Kidney (tissue), 14 donors: ENCODE measurements around the gene PPEF1. TPM values are rescaled to one million over a fixed set of nuclear protein-coding genes. Genes with fewer than 3 reads are reported as not detected.
"Not testable (repeated sequence)": the region's sequence is repeated elsewhere in the genome, so short reads cannot be mapped to it uniquely, and the experiment has no call there.

Experiments
- DNase-seq, 5 donors: peaks; one replicate each; pipeline ENCODE4 v3.0.0-alpha.2; 2013 to 2020
- FAIRE-seq: peaks from 2 replicates; lab custom pipeline; 2012; peaks lifted over from hg19 to GRCh38; lab: Jason Lieb, UNC
- H3K27ac ChIP-seq, 2 donors: one replicate each; pipeline ENCODE4 v1.7.0; 2013; ENCODE audit warnings: low read depth in 2 of 2, low read length in 2 of 2, inconsistent platforms in 1 of 2
- H3K27me3 ChIP-seq: one replicate; pipeline ENCODE4 v1.7.1; 2013; ENCODE audit warnings: low read length, inconsistent platforms; ENCODE audit not compliant: control insufficient read depth, insufficient read depth
- H3K36me3 ChIP-seq, 3 donors: one replicate each; pipeline versions ENCODE4 v1.7.0 to v1.7.1; 2013; ENCODE audit warnings: low read length in 3 of 3, control low read depth in 1 of 3, inconsistent platforms in 1 of 3; ENCODE audit not compliant: insufficient read depth in 3 of 3, control insufficient read depth in 2 of 3
- H3K4me1 ChIP-seq, 3 donors: one replicate each; pipeline versions ENCODE4 v1.7.0 to v1.7.1; 2013; ENCODE audit warnings: low read length in 3 of 3, inconsistent platforms in 1 of 3, low read depth in 1 of 3; ENCODE audit not compliant: control insufficient read depth in 2 of 3, insufficient read depth in 2 of 3
- H3K4me3 ChIP-seq, 3 donors: one replicate each; pipeline versions ENCODE4 v1.7.0 to v1.8.1; 2013; ENCODE audit warnings: low read length in 3 of 3, control low read depth in 1 of 3, inconsistent platforms in 1 of 3
- H3K9ac ChIP-seq, 3 donors: one replicate each; pipeline versions ENCODE4 v1.7.0 to v1.7.1; 2013; ENCODE audit warnings: low read length in 3 of 3, control low read depth in 1 of 3, inconsistent platforms in 1 of 3
- H3K9me3 ChIP-seq, 3 donors: one replicate each; pipeline versions ENCODE4 v1.7.0 to v1.7.1; 2013; ENCODE audit warnings: low read length in 3 of 3, control low read depth in 1 of 3, inconsistent platforms in 1 of 3; ENCODE audit not compliant: control insufficient read depth in 2 of 3, insufficient read depth in 1 of 3
- intact Hi-C: fragments of 100-400 bp; cut with DNase I; formaldehyde crosslinking; loops from one replicate; pipeline ENCODE4 v1.11.1; 2022
- polyA plus RNA-seq: library from polyadenylated mRNA; stranded (reverse); fragments of 350-450 nt; fragmentation: Illumina TruSeq; extraction: RNeasy Lipid Tissue Mini Kit (QIAGEN cat#74804); gene quantifications from one replicate; pipeline ENCODE4 v1.2.3, GENCODE V29; 2014; ENCODE audit warnings: low read depth, low replicate concordance; ENCODE audit not compliant: insufficient read depth
- total RNA-seq: library from RNA; stranded (reverse); fragmentation: NEBNext Ultra II Directional; extraction: Animal tissue kit (Norgen Biotek cat#: 25700); gene quantifications from one replicate; pipeline ENCODE4 v1.2.1, GENCODE V29; 2021
- TF ChIP-seq, protein P1 (sequence below): IDR thresholded peaks from 3 replicates; pipeline ENCODE4 v1.5.1; 2012; ENCODE audit warnings: mild to moderate bottlenecking, moderate library complexity, borderline replicate concordance; ENCODE audit not compliant: insufficient read depth; ENCODE audit errors: extremely low read depth
- donor health status: control.
- donor health status: control.
- donor health status: control.
- donor health status: control.
- donor health status: control.
- donor health status: DM: yes; HTN: yes; CAD: no.
- donor health status: Normal renal cell carcinoma (clear cell type).

PPEF1 gene
- total and polyA plus RNA-seq, 2 donors from 2014 or later = 0.63 to 0.92 TPM

DNA sequence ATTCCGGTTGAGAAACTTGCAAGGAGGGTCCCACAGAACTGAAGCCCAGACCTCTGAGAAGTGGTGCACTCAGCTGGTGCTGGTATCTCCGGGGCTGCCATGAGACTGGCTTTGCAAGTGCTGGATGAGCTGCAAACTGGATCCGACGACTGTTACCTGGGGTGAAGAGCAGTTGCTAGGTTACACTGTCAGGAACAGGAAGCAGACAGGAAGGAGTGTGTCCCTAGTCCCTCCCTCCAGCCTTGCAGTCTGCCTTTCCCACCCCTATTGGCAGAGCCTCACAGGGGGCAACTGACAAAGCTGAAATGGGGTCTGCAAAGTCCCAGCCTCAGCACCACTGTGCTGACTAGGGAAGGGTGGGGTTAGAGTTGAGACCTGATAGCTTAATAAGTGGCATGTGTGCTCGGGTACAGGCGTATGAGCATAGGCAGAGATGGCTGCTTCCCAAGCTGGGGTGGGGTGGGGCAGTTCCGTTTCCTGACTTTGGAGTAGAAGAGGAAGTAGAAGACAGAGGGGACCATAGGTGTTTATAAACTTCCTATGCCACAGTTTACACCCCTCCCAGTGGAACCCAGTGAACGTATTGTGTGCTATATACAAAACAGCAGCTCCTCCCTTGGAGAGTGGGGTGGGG is 18.0 kb downstream of the PPEF1 start:
- no peaks in the 10 kb centered on the region for H3K27me3 ChIP-seq
- intact Hi-C loops = no loop called here
- H3K9me3 ChIP-seq = no peaks in the 10 kb centered on the region
- no peak for FAIRE-seq
- DNase-seq = no peak
- no peak overlapping the region for H3K27ac ChIP-seq
- H3K9ac ChIP-seq = no peak overlapping the region
- H3K4me3 ChIP-seq = no peak overlapping the region
- H3K4me1 ChIP-seq = no peaks in the 10 kb centered on the region
- TF ChIP-seq, protein P1, sequence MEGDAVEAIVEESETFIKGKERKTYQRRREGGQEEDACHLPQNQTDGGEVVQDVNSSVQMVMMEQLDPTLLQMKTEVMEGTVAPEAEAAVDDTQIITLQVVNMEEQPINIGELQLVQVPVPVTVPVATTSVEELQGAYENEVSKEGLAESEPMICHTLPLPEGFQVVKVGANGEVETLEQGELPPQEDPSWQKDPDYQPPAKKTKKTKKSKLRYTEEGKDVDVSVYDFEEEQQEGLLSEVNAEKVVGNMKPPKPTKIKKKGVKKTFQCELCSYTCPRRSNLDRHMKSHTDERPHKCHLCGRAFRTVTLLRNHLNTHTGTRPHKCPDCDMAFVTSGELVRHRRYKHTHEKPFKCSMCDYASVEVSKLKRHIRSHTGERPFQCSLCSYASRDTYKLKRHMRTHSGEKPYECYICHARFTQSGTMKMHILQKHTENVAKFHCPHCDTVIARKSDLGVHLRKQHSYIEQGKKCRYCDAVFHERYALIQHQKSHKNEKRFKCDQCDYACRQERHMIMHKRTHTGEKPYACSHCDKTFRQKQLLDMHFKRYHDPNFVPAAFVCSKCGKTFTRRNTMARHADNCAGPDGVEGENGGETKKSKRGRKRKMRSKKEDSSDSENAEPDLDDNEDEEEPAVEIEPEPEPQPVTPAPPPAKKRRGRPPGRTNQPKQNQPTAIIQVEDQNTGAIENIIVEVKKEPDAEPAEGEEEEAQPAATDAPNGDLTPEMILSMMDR = no peak
- no peaks in the 10 kb centered on the region for H3K36me3 ChIP-seq

DNA sequence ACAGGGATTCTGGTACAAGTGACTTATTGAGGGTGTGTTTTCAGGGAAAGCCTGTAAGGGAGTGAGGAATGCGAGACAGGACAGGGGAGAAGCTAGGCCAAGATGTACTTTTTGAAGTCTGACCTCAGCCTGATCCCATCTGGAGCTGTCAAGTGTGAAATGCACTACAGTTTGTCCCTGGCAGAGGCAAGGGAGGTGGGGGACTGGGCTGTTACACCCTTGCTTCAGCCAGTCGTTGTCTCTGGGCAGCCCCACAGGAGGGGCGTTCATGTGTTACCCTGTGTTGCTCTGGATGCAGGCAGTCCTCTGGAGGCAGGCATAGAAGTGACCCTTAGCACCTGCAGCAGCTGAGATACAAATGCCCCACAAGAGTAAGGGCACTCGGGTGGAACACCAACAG is 25.8 kb downstream of the PPEF1 start:
- peak; percentile 31 to 76 (median 58) for DNase-seq
- FAIRE-seq = no peak
- H3K4me1 ChIP-seq = no peaks in the 10 kb centered on the region
- intact Hi-C loops = no loop called here
- no peak overlapping the region for H3K4me3 ChIP-seq
- H3K9ac ChIP-seq = no peak overlapping the region
- TF ChIP-seq, protein P1 = no peak
- H3K9me3 ChIP-seq = no peaks in the 10 kb centered on the region
- H3K27me3 ChIP-seq = no peaks in the 10 kb centered on the region
- H3K27ac ChIP-seq = no peak overlapping the region
- no peaks in the 10 kb centered on the region for H3K36me3 ChIP-seq

DNA sequence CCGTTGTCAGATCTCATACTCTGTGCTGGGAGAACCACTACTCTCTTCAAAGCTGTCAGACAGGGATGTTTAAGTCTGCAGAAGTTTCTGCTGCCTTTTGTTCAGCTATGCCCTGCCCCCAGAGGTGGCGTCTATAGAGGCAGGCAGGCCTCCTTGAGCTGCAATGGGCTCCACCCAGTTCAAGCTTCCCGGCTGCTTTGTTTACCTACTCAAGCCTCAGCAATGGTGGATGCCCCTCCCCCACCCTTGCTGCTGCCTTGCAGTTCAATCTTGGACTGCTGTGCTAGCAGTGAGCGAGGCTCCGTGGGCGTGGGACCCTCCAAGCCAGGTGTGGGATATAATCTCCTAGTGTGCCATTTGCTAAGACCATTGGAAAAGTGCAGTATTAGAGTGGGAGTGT is 32.2 kb downstream of the PPEF1 start:
- H3K27me3 ChIP-seq, H3K9me3 ChIP-seq, FAIRE-seq, H3K9ac ChIP-seq, intact Hi-C loops, DNase-seq, H3K36me3 ChIP-seq, H3K4me3 ChIP-seq, H3K27ac ChIP-seq, H3K4me1 ChIP-seq: not testable (repeated sequence)

DNA sequence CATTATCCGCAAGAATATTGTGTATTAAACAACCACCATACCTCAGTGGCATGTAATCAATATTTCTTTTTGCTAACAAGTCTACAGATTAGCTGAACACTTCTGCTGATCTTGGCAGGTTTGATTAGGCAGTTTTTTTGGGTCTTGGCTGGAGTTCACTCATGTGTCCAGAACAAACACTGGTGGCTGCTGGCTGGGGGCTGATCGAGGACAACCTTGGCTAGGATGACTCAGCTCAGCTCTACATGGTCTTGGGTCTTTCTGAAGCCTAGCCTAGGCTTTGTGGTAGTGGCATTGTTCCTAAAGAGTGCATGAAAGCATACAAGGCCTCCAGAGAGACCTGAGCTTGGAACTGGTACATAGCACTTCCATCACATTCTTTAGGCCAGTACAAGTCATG is 41.1 kb downstream of the PPEF1 start:
- no peaks in the 10 kb centered on the region for H3K36me3 ChIP-seq
- FAIRE-seq (no peak), DNase-seq (no peak)
- H3K27ac ChIP-seq = no peak overlapping the region
- TF ChIP-seq, protein P1 = no peak
- no peak overlapping the region for H3K4me3 ChIP-seq
- intact Hi-C loops = no loop called here
- H3K9ac ChIP-seq = no peak overlapping the region
- no peaks in the 10 kb centered on the region for H3K9me3 ChIP-seq
- H3K27me3 ChIP-seq = no peaks in the 10 kb centered on the region
- no peaks in the 10 kb centered on the region for H3K4me1 ChIP-seq
